HFFc6 (cell line): ENCODE measurements around the gene SYNGR1. TPM values are rescaled to one million over a fixed set of nuclear protein-coding genes. Genes with fewer than 3 reads are reported as not detected.

Experiments
- DNase-seq: peaks from one replicate; pipeline ENCODE4 v3.0.0-alpha.2; 2018
- H3K27ac Mint-ChIP-seq: 2 replicates; pipeline ENCODE4 v1.8.0; 2020; ENCODE audit warnings: mild to moderate bottlenecking, mixed read lengths
- H3K27me3 Mint-ChIP-seq: 2 replicates; pipeline ENCODE4 v1.8.0; 2021; ENCODE audit warnings: mild to moderate bottlenecking, moderate library complexity, mixed read lengths; ENCODE audit not compliant: insufficient read depth
- H3K36me3 Mint-ChIP-seq: 2 replicates; pipeline ENCODE4 v1.8.0; 2021; ENCODE audit warnings: low read depth, mixed read lengths
- H3K4me1 Mint-ChIP-seq: 2 replicates; pipeline ENCODE4 v1.8.0; 2020; ENCODE audit warnings: low read depth, mixed read lengths
- H3K4me3 Mint-ChIP-seq: 2 replicates; pipeline ENCODE4 v1.8.0; 2020; ENCODE audit warnings: mild to moderate bottlenecking, moderate library complexity, mixed read lengths
- H3K9me3 Mint-ChIP-seq: 2 replicates; pipeline ENCODE4 v1.8.0; 2020; ENCODE audit warnings: mild to moderate bottlenecking, mixed read lengths
- CTCF ChIP-seq: fragments of 200-600 bp; sonication (generic); IDR thresholded peaks from 2 replicates; pipeline ENCODE4 v1.5.0; 2021; ENCODE audit warnings: antibody characterized with exemption, mild to moderate bottlenecking
- total RNA-seq, 6 experiments: library from RNA; stranded (reverse); fragmentation: NEBNext Ultra II Directional; extraction: Animal tissue kit (Norgen Biotek cat#: 25700); gene quantifications; 2 replicates in 1 of 6; 3 replicates in 5 of 6; pipeline ENCODE4 v1.2.3, GENCODE V29; 2021

The SYNGR1 gene
- total RNA-seq, 6 experiments from 2014 or later: 16.0 to 20.2 (median 18.5) TPM

- Mint-ChIP-seq H3K4me1 (peaks cover 26% of the 10 kb centered on the region; the same call in 1 of the 2 replicates), H3K9me3 (no peaks in the 10 kb centered on the region), H3K36me3 (no peaks in the 10 kb centered on the region), H3K27me3 (peaks cover 7% of the 10 kb centered on the region), H3K4me3 (no peak overlapping the region), H3K27ac (no peak overlapping the region)
- no peak for DNase-seq
- TF ChIP-seq CTCF: no peak
Measured at GRCh38 chr22:39365492-39365780, 15.6 kb downstream of the SYNGR1 start.

GRCh38 chr22:39367035-39367434 lies 17.2 kb downstream of the SYNGR1 start:
- no peak overlapping the region for H3K27ac Mint-ChIP-seq
- no peak for DNase-seq
- H3K27me3 Mint-ChIP-seq: peaks cover 7% of the 10 kb centered on the region
- H3K4me3 Mint-ChIP-seq: no peak overlapping the region
- H3K9me3 Mint-ChIP-seq: no peaks in the 10 kb centered on the region
- no peak for TF ChIP-seq CTCF
- H3K36me3 Mint-ChIP-seq: no peaks in the 10 kb centered on the region
- peaks cover 26% of the 10 kb centered on the region; the same call in 1 of the 2 replicates for H3K4me1 Mint-ChIP-seq

GRCh38 chr22:39368461-39368911 lies 18.7 kb downstream of the SYNGR1 start:
- Mint-ChIP-seq H3K27ac (no peak overlapping the region), H3K27me3 (peaks cover 4% of the 10 kb centered on the region), H3K4me1 (peaks cover 15% of the 10 kb centered on the region; the same call in 1 of the 2 replicates), H3K9me3 (peaks cover 6% of the 10 kb centered on the region), H3K4me3 (no peak overlapping the region), H3K36me3 (no peaks in the 10 kb centered on the region)
- no peak for DNase-seq
- TF ChIP-seq CTCF: no peak

- Mint-ChIP-seq H3K4me1 (peaks cover 12% of the 10 kb centered on the region; the same call in 1 of the 2 replicates), H3K27me3 (peaks cover 3% of the 10 kb centered on the region), H3K4me3 (no peak overlapping the region), H3K27ac (no peak overlapping the region), H3K9me3 (peaks cover 6% of the 10 kb centered on the region), H3K36me3 (no peaks in the 10 kb centered on the region)
- DNase-seq: no peak
- no peak for TF ChIP-seq CTCF
Measured at GRCh38 chr22:39369186-39369585, 19.4 kb downstream of the SYNGR1 start.

GRCh38 chr22:39369586-39369985 lies 19.8 kb downstream of the SYNGR1 start:
- no peak for TF ChIP-seq CTCF
- DNase-seq: no peak
- peaks cover 8% of the 10 kb centered on the region; the same call in 1 of the 2 replicates for H3K4me1 Mint-ChIP-seq
- H3K27me3 Mint-ChIP-seq: no peaks in the 10 kb centered on the region; the same call in 1 of the 2 replicates
- H3K27ac Mint-ChIP-seq: no peak overlapping the region
- H3K9me3 Mint-ChIP-seq: peaks cover 6% of the 10 kb centered on the region
- no peak overlapping the region for H3K4me3 Mint-ChIP-seq
- H3K36me3 Mint-ChIP-seq: no peaks in the 10 kb centered on the region

- Mint-ChIP-seq H3K27me3 (peaks cover 4% of the 10 kb centered on the region), H3K4me1 (no peaks in the 10 kb centered on the region), H3K36me3 (no peaks in the 10 kb centered on the region), H3K9me3 (peaks cover 6% of the 10 kb centered on the region), H3K27ac (no peak overlapping the region), H3K4me3 (no peak overlapping the region)
- DNase-seq: no peak
- no peak for TF ChIP-seq CTCF
Measured at GRCh38 chr22:39371732-39372131, 21.9 kb downstream of the SYNGR1 start.
